Measurements from ENCODE around the gene HSBP1L1. TPM values are rescaled to one million over a fixed set of nuclear protein-coding genes. Genes with fewer than 3 reads are reported as not detected.

The HSBP1L1 gene
- total and polyA plus RNA-seq, 2 donors, result 4.9 to 8.6 TPM

GRCh38 chr18:79924814-79925731 is 39.4 kb upstream of the HSBP1L1 start:
- no peak overlapping the region for H3K4me3 ChIP-seq (ENCODE audit: low read depth, low read length)

GRCh38 chr18:79926306-79926705 is 38.1 kb upstream of the HSBP1L1 start:
- peaks cover 2% of the 10 kb centered on the region for H3K36me3 ChIP-seq (ENCODE audit: insufficient read depth)
- DNase-seq (ENCODE audit: extremely low spot score), result no peak
- no peak overlapping the region for H3K4me3 ChIP-seq (ENCODE audit: low read depth, low read length)
- WGBS, result 95% methylated on average over 11 of the region's 11 CpGs
- no peak overlapping the region for H3K27ac ChIP-seq (ENCODE audit: low read depth)
- no peaks in the 10 kb centered on the region for H3K4me1 ChIP-seq (ENCODE audit: insufficient read depth)

More at GRCh38 chr18:79924814-79925731, 39.4 kb upstream of the HSBP1L1 start:
- 72% methylated on average over 25 of the region's 25 CpGs for WGBS
- DNase-seq (ENCODE audit: extremely low spot score), result no peak
- Histone ChIP-seq H3K4me1 (ENCODE audit: insufficient read depth) (no peaks in the 10 kb centered on the region), H3K27ac (ENCODE audit: low read depth) (no peak overlapping the region), H3K36me3 (ENCODE audit: insufficient read depth) (peaks cover 2% of the 10 kb centered on the region)

GRCh38 chr18:79926715-79927606 is 37.5 kb upstream of the HSBP1L1 start:
- 86% methylated on average over 21 of the region's 21 CpGs for WGBS
- no peak overlapping the region for H3K27ac ChIP-seq (ENCODE audit: low read depth)
- no peaks in the 10 kb centered on the region for H3K4me1 ChIP-seq (ENCODE audit: insufficient read depth)
- no peak for DNase-seq (ENCODE audit: extremely low spot score)
- H3K36me3 ChIP-seq (ENCODE audit: insufficient read depth), result peaks cover 2% of the 10 kb centered on the region
- H3K4me3 ChIP-seq (ENCODE audit: low read depth, low read length), result no peak overlapping the region

- no peak for DNase-seq (ENCODE audit: extremely low spot score)
- Histone ChIP-seq H3K27ac (ENCODE audit: low read depth) (no peak overlapping the region), H3K4me1 (ENCODE audit: insufficient read depth) (no peaks in the 10 kb centered on the region), H3K4me3 (ENCODE audit: low read depth, low read length) (no peak overlapping the region), H3K36me3 (ENCODE audit: insufficient read depth) (peaks cover 2% of the 10 kb centered on the region)
- 93% methylated on average over 25 of the region's 25 CpGs for WGBS
Measured at GRCh38 chr18:79927607-79928562, 36.6 kb upstream of the HSBP1L1 start.

- 98% methylated on average over 9 of the region's 9 CpGs for WGBS
- DNase-seq (ENCODE audit: extremely low spot score), result no peak
- H3K27ac ChIP-seq (ENCODE audit: low read depth), result no peak overlapping the region
- peaks cover 2% of the 10 kb centered on the region for H3K36me3 ChIP-seq (ENCODE audit: insufficient read depth)
- H3K4me1 ChIP-seq (ENCODE audit: insufficient read depth), result no peaks in the 10 kb centered on the region
- H3K4me3 ChIP-seq (ENCODE audit: low read depth, low read length), result no peak overlapping the region
Measured at GRCh38 chr18:79928563-79928960, 35.9 kb upstream of the HSBP1L1 start.

GRCh38 chr18:79930020-79930642 is 34.3 kb upstream of the HSBP1L1 start:
- Histone ChIP-seq H3K4me3 (ENCODE audit: low read depth, low read length) (no peak overlapping the region), H3K4me1 (ENCODE audit: insufficient read depth) (no peaks in the 10 kb centered on the region), H3K36me3 (ENCODE audit: insufficient read depth) (peaks cover 2% of the 10 kb centered on the region), H3K27ac (ENCODE audit: low read depth) (no peak overlapping the region)
- WGBS, result over 99% methylated on average over 2 of the region's 2 CpGs
- no peak for DNase-seq (ENCODE audit: extremely low spot score)

GRCh38 chr18:79931475-79931874 is 33.0 kb upstream of the HSBP1L1 start:
- Histone ChIP-seq H3K27ac (ENCODE audit: low read depth) (no peak overlapping the region), H3K4me1 (ENCODE audit: insufficient read depth) (no peaks in the 10 kb centered on the region), H3K4me3 (ENCODE audit: low read depth, low read length) (no peak overlapping the region), H3K36me3 (ENCODE audit: insufficient read depth) (peaks cover 2% of the 10 kb centered on the region)
- over 99% methylated on average over 2 of the region's 2 CpGs for WGBS
- DNase-seq (ENCODE audit: extremely low spot score), result no peak

- WGBS, result 96% methylated on average over 3 of the region's 3 CpGs
- DNase-seq (ENCODE audit: extremely low spot score), result no peak
- peaks cover 2% of the 10 kb centered on the region for H3K36me3 ChIP-seq (ENCODE audit: insufficient read depth)
- H3K4me3 ChIP-seq (ENCODE audit: low read depth, low read length), result no peak overlapping the region
- H3K27ac ChIP-seq (ENCODE audit: low read depth), result no peak overlapping the region
- no peaks in the 10 kb centered on the region for H3K4me1 ChIP-seq (ENCODE audit: insufficient read depth)
Measured at GRCh38 chr18:79932907-79933306, 31.5 kb upstream of the HSBP1L1 start.

- 81% methylated on average over 10 of the region's 10 CpGs for WGBS
- Histone ChIP-seq H3K36me3 (ENCODE audit: insufficient read depth) (no peaks in the 10 kb centered on the region), H3K4me3 (ENCODE audit: low read depth, low read length) (no peak overlapping the region), H3K4me1 (ENCODE audit: insufficient read depth) (no peaks in the 10 kb centered on the region), H3K27ac (ENCODE audit: low read depth) (no peak overlapping the region)
- DNase-seq (ENCODE audit: extremely low spot score), result no peak
Measured at GRCh38 chr18:79933765-79934164, 30.7 kb upstream of the HSBP1L1 start.

- H3K36me3 ChIP-seq (ENCODE audit: insufficient read depth), result no peaks in the 10 kb centered on the region
- no peak for DNase-seq (ENCODE audit: extremely low spot score)
Measured at GRCh38 chr18:79934311-79935097, 29.9 kb upstream of the HSBP1L1 start.

GRCh38 chr18:79935098-79935480 is 29.4 kb upstream of the HSBP1L1 start:
- Histone ChIP-seq H3K4me3 (ENCODE audit: low read depth, low read length) (no peak overlapping the region), H3K27ac (ENCODE audit: low read depth) (no peak overlapping the region), H3K4me1 (ENCODE audit: insufficient read depth) (no peaks in the 10 kb centered on the region), H3K36me3 (ENCODE audit: insufficient read depth) (no peaks in the 10 kb centered on the region)
- DNase-seq (ENCODE audit: extremely low spot score), result no peak
- WGBS, result 85% methylated on average over 5 of the region's 5 CpGs

More at GRCh38 chr18:79934311-79935097, 29.9 kb upstream of the HSBP1L1 start:
- 83% methylated on average over 8 of the region's 8 CpGs for WGBS
- Histone ChIP-seq H3K27ac (ENCODE audit: low read depth) (no peak overlapping the region), H3K4me1 (ENCODE audit: insufficient read depth) (no peaks in the 10 kb centered on the region), H3K4me3 (ENCODE audit: low read depth, low read length) (no peak overlapping the region)

GRCh38 chr18:79935499-79935898 is 28.9 kb upstream of the HSBP1L1 start:
- Histone ChIP-seq H3K27ac (ENCODE audit: low read depth) (no peak overlapping the region), H3K36me3 (ENCODE audit: insufficient read depth) (no peaks in the 10 kb centered on the region), H3K4me3 (ENCODE audit: low read depth, low read length) (no peak overlapping the region), H3K4me1 (ENCODE audit: insufficient read depth) (no peaks in the 10 kb centered on the region)
- 97% methylated on average over 3 of the region's 3 CpGs for WGBS
- no peak for DNase-seq (ENCODE audit: extremely low spot score)

Measured in urinary bladder (tissue), 4 donors.